ENCODE measurements around the gene MAP1LC3B.

Gene MAP1LC3B

DNA sequence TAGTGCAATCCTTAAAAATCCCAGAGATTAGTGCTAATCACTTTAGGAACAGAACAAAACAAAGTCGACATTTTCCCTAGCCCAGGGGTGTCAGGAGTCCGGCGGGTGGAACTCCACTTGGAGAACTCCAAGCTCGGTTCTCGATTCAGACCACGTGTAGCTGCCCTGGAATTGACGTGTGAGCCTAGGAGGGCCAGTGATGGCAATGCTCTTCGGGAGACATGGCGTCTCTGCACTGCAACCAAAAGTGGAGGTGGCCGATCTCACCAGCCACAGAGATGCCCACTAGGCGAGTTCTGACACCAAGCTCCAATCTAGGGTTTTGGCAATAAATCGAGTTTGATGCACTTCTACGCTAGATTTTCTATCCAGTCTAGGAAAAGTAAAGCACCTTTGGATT, 17.6 kb downstream of the MAP1LC3B start:
- TF ChIP-seq, protein P1, sequence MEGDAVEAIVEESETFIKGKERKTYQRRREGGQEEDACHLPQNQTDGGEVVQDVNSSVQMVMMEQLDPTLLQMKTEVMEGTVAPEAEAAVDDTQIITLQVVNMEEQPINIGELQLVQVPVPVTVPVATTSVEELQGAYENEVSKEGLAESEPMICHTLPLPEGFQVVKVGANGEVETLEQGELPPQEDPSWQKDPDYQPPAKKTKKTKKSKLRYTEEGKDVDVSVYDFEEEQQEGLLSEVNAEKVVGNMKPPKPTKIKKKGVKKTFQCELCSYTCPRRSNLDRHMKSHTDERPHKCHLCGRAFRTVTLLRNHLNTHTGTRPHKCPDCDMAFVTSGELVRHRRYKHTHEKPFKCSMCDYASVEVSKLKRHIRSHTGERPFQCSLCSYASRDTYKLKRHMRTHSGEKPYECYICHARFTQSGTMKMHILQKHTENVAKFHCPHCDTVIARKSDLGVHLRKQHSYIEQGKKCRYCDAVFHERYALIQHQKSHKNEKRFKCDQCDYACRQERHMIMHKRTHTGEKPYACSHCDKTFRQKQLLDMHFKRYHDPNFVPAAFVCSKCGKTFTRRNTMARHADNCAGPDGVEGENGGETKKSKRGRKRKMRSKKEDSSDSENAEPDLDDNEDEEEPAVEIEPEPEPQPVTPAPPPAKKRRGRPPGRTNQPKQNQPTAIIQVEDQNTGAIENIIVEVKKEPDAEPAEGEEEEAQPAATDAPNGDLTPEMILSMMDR (IDR thresholded peaks at IDR 0.05; ENCODE audit: low read depth, low read length, missing control alignments), result no peak
- in situ Hi-C loops (cut with HindIII; ENCODE audit: low sequenced_read_pairs), result no loop called here
- DNase-seq (ENCODE audit: low read depth), result no peak
- no peak overlapping the region for H3K4me3 ChIP-seq (ENCODE audit: low read depth, low read length)

DNA sequence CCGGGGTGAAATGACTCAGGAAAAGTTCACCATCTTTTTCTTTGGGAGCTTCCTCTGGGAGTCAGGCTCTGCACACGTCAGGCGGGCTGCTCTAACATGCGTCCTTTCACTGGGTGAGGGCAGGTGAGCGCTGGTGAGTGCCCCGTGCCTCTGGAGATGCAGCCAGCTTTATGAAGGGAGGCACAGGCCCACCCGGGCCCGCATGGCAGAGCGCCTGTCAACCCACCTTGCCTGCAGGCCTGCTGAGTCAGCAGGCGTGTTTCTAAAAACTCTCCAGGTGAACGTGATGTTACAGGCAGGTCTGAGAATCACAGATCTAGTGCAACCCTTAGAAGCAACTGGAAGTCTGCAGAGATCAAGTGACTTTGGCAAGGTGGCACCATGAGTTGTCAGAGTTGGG, 18.4 kb downstream of the MAP1LC3B start:
- no peak overlapping the region for H3K4me3 ChIP-seq (ENCODE audit: low read depth, low read length)
- in situ Hi-C loops (cut with HindIII; ENCODE audit: low sequenced_read_pairs), result no loop called here
- TF ChIP-seq, protein P1 (IDR thresholded peaks at IDR 0.05; ENCODE audit: low read depth, low read length, missing control alignments), result no peak
- DNase-seq (ENCODE audit: low read depth), result no peak

DNA sequence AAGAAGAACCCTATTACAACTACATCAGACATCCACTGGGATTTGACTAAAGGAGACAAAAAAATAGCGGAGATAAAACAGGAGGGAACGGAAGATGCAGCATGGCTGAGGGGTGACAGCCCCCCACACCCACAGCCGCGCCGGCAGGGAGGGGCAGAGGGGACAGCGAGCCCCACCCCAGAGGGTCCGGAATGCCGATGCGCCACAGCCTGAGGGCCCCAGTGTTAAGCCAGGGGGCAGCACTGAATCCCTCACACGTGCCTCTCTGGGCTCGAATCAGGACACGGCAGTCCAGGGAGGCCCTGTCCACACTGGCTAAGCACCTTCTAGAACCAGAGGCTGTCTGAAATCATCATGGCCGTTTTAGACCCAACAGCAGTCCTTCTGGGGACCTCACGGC, 18.8 kb downstream of the MAP1LC3B start:
- in situ Hi-C loops (cut with HindIII; ENCODE audit: low sequenced_read_pairs), result no loop called here
- DNase-seq (ENCODE audit: low read depth), result no peak
- TF ChIP-seq, protein P1 (IDR thresholded peaks at IDR 0.05; ENCODE audit: low read depth, low read length, missing control alignments), result no peak

DNA sequence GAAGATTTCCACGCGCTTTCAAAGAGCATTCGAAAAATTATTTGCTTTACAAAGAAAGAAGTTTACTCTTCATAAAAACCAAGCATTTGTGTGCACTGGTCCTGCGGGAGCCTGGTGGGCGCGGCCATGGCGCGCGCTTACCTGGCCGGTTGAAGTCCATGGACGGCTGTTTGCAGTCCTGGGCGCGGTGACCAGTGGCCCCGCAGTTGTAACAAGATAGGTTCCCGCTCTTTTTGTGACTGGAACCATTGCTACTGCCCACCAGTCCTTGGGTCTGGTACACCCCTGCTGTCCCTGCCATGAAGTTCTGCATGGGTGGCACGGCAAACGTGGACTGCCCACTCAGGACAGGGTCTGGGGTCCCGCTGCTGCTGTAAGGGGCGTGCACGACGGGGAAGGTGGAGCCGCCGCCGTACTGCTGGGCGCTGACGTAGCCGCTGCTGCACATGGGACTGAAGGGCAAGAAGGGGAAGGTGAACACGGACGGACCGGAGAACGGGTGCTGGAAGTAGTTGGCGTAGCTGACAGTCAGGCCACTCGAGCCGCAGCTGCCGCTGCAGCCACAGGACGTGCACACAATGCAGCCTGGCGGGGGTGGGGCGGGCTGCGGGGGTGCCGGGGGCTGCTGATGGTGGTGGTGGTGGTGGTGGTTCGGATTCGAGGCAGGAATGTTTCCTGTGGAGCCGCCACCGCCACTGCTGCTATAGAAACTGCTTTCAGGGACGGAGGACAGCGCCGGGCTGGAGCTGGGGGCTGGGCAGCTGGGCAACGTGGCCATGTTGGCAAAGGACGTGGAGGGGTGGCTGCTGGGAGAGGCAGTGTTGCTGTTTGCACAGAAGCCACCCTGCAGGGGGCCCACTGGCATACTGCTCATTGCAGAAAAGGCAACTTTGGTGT, 19.5 kb downstream of the MAP1LC3B start:
- in situ Hi-C loops (cut with HindIII; ENCODE audit: low sequenced_read_pairs), result no loop called here
- TF ChIP-seq, protein P1 (IDR thresholded peaks at IDR 0.05; ENCODE audit: low read depth, low read length, missing control alignments), result no peak
- no peak for DNase-seq (ENCODE audit: low read depth)
- no peak overlapping the region for H3K4me3 ChIP-seq (ENCODE audit: low read depth, low read length)

More for the DNA sequence above, 18.8 kb downstream of the MAP1LC3B start:
- no peak overlapping the region for H3K4me3 ChIP-seq (ENCODE audit: low read depth, low read length)

DNA sequence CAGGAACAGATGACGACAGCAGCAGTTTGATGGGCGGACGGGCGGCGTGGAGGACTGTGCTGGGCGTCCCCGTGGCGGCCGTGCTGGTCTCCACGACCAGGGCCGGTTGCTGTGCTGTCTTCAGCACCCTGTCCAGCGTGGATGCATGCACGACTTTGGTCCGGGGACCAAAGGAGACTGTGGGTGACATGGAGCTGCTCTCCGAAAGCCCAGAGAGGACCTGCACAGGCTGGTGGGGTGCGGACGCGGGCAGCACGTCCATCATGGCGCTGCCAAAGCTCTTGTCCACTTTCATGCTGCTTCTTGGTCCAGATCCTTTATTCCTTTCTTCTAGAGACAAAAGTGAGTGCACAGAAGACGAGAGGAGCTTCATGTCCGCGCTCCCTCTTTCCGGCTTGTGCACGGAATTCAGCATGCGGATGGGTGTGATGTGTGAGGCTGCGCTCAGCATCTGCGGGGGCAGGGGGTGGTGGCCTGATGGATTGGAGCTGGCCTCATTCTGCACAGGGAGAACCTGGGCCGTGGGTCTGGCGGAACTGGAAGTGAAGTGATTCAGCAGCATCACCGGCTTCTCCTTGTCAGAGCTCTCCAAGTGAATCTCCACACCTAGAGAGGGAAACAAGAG, 20.3 kb downstream of the MAP1LC3B start:
- in situ Hi-C loops (cut with HindIII; ENCODE audit: low sequenced_read_pairs), result no loop called here
- TF ChIP-seq, protein P1 (IDR thresholded peaks at IDR 0.05; ENCODE audit: low read depth, low read length, missing control alignments), result no peak
- DNase-seq (ENCODE audit: low read depth), result no peak
- no peak overlapping the region for H3K4me3 ChIP-seq (ENCODE audit: low read depth, low read length)

DNA sequence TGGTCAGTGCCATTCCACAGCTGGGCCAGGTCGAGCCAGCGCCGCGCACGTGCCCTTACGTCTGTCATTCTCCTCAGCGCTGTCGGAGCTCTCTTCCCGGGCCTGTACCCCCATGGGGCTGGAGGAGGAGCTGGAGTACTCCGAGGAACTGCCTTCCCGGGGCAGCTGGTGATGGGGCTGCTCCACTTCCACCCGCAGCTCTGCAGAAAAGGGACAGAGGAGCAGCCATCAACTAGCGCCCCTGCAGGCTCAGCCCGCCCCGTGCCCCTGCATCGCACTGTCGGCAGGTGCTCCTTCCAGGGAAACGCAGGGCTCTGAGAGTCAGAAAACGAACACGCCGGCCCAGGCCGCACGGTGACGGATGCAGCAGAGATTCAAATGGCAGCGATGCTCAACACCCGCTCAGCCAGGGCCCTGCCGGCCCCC, 20.9 kb downstream of the MAP1LC3B start:
- no peak for DNase-seq (ENCODE audit: low read depth)
- in situ Hi-C loops (cut with HindIII; ENCODE audit: low sequenced_read_pairs), result no loop called here
- H3K4me3 ChIP-seq (ENCODE audit: low read depth, low read length), result no peak overlapping the region
- TF ChIP-seq, protein P1 (IDR thresholded peaks at IDR 0.05; ENCODE audit: low read depth, low read length, missing control alignments), result no peak
